Ishikawa (cell line): Measurements from ENCODE around the gene JOSD2.

Experiments
- EP300 ChIP-seq: IDR thresholded peaks from 2 replicates; pipeline ENCODE4 v1.6.1; 2012; ENCODE audit warnings: borderline replicate concordance
- TAF1 ChIP-seq: IDR thresholded peaks from 2 replicates; pipeline ENCODE4 v1.6.1; 2012; ENCODE audit warnings: low read depth, mild to moderate bottlenecking
- TEAD4 ChIP-seq: IDR thresholded peaks from 2 replicates; pipeline ENCODE4 v1.6.1; 2012
- TF ChIP-seq, protein P1 (sequence below): IDR thresholded peaks from 2 replicates; pipeline ENCODE4 v1.6.1; 2012; ENCODE audit warnings: low read depth, mild to moderate bottlenecking
- TF ChIP-seq, protein P2 (sequence below): IDR thresholded peaks from 2 replicates; pipeline ENCODE4 v1.6.1; 2012

DNA sequence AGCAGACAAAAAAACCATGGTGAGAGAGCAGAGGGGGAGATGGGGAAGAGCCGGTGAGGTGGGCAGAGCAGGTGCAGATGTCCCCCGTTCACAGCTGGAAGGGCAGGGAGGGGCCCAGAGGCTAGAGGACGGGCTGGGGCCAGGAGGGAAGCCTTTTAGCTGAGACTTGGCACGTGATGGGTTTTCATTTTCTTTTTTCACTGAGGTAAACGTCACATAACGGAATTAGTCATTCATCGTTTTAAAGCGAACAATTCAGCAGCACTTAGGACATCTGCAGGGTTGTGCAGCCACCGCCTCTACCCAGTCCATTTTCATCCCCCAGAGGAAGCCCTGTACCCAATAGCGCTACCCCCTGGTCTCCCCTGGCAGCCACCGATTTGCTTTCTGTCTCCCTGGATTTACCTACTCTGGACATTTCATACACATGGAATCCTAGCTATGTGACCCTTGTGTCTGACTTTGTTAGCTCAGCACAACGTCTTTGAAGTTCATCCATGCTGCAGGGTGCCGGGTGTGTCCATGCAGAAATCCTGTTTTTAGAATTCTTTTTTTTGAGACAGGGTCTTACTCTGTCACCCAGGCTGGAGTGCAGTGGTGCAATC lies 50.7 kb downstream of the JOSD2 start:
- TF ChIP-seq, protein P1, sequence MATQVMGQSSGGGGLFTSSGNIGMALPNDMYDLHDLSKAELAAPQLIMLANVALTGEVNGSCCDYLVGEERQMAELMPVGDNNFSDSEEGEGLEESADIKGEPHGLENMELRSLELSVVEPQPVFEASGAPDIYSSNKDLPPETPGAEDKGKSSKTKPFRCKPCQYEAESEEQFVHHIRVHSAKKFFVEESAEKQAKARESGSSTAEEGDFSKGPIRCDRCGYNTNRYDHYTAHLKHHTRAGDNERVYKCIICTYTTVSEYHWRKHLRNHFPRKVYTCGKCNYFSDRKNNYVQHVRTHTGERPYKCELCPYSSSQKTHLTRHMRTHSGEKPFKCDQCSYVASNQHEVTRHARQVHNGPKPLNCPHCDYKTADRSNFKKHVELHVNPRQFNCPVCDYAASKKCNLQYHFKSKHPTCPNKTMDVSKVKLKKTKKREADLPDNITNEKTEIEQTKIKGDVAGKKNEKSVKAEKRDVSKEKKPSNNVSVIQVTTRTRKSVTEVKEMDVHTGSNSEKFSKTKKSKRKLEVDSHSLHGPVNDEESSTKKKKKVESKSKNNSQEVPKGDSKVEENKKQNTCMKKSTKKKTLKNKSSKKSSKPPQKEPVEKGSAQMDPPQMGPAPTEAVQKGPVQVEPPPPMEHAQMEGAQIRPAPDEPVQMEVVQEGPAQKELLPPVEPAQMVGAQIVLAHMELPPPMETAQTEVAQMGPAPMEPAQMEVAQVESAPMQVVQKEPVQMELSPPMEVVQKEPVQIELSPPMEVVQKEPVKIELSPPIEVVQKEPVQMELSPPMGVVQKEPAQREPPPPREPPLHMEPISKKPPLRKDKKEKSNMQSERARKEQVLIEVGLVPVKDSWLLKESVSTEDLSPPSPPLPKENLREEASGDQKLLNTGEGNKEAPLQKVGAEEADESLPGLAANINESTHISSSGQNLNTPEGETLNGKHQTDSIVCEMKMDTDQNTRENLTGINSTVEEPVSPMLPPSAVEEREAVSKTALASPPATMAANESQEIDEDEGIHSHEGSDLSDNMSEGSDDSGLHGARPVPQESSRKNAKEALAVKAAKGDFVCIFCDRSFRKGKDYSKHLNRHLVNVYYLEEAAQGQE: no peak
- no peak for TF ChIP-seq EP300
- TF ChIP-seq TEAD4: peak; percentile 53
- TF ChIP-seq, protein P2, sequence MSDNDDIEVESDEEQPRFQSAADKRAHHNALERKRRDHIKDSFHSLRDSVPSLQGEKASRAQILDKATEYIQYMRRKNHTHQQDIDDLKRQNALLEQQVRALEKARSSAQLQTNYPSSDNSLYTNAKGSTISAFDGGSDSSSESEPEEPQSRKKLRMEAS: no peak
- TF ChIP-seq TAF1: no peak
